Mesangial cell (primary cell): ENCODE data around the gene GIN1. TPM values are rescaled to one million over a fixed set of nuclear protein-coding genes. Genes with fewer than 3 reads are reported as not detected.

Source experiments
- total RNA-seq: library from RNA; depleted of rRNA; stranded (reverse); fragments of >200 nt; gene quantifications from 2 replicates; pipeline ENCODE4 v1.2.3, GENCODE V29; 2015

The GIN1 gene, protein sequence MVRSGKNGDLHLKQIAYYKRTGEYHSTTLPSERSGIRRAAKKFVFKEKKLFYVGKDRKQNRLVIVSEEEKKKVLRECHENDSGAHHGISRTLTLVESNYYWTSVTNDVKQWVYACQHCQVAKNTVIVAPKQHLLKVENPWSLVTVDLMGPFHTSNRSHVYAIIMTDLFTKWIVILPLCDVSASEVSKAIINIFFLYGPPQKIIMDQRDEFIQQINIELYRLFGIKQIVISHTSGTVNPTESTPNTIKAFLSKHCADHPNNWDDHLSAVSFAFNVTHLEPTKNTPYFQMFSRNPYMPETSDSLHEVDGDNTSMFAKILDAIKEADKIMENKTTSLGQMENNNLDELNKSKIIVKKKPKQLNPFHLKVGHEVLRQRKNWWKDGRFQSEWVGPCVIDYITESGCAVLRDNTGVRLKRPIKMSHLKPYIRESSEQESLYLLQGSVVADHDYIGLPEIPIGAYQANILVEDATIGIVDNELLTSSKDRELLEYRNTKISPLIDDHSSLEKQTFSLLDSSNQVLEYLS
- total RNA-seq, result 2.0 and 2.3 TPM in 2 replicates

DNA sequence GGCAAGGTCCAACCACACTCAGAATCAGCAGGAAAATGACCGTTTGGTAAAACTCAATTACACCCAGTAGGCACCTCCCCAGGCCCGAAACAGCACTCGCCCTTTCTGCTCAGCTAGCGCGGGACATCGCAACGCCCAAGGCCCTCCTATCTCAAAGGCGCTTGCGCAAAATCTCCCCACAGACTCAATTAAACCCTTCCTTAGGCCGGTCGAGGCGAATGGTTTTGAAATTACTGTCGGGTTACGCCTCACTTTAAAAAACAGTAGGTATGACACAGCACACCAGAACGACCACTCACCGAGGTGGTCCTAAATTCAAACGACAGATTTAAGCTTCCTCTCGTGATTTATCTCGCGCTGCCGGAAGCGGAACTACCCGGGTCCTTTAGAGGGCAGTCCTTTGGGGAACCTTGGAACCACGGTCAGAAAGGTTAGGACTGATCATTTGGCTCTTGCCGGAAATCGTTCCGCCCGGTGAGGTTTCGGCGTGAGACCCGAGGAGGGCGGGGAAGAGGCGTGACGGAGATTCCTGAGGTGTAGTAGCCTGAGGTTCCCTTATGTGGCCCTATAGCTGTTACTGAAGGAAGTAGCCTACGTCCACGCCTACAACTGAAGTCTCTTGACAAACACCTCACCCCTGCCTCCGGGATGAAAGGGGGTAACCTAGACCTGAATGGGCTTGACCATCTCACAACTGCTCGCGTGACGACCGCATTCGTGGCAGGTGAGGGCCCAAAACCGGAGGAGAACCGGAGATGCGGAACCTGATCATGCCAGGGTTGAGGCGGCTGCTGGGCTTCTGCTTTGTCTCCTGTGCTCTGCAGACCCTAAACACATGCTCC is at the start of gene GIN1, which contains the start of gene PPIP5K2:
TSS of gene GIN1 (minus strand) at position 374 of the 842 bp plus-strand sequence. CDS start 11,431 bp downstream, outside the sequence.
TSS of gene PPIP5K2 (plus strand) at position 537 of the 842 bp plus-strand sequence. CDS start 9,289 bp downstream, outside the sequence.

Other genes with a start within 250 kb of the GIN1 start
- gene PPIP5K2, start 163 bp upstream of the GIN1 start, total RNA-seq, result 21.0 and 21.8 TPM in 2 replicates
- gene MACIR, start 138.6 kb upstream of the GIN1 start, total RNA-seq, result 8.5 and 12.2 TPM in 2 replicates